22Rv1 (cell line): ENCODE measurements around the gene EMC6.
A peak's percentile ranks its signal among the peaks of the same experiment; 100 is the strongest.

Source experiments
- H3K27ac ChIP-seq: fragments of 450-650 bp; 2 replicates; pipeline ENCODE4 v1.5.1; 2017
- CTCF ChIP-seq: fragments of 450-650 bp; IDR thresholded peaks from 2 replicates; pipeline ENCODE4 v1.5.1; 2017; ENCODE audit warnings: mild to moderate bottlenecking
- ZFX ChIP-seq: fragments of 450-650 bp; IDR thresholded peaks from 2 replicates; pipeline ENCODE4 v1.6.1; 2017; ENCODE audit warnings: antibody characterized with exemption, borderline replicate concordance

The EMC6 gene

GRCh38 chr17:3641717-3642486, 26.7 kb upstream of the EMC6 start:
- H3K27ac ChIP-seq, result no peak overlapping the region
- TF ChIP-seq ZFX, result no peak
- TF ChIP-seq CTCF, result no peak

GRCh38 chr17:3643889-3644349, 24.7 kb upstream of the EMC6 start:
- H3K27ac ChIP-seq, result no peak overlapping the region
- TF ChIP-seq CTCF (no peak), ZFX (no peak)

- TF ChIP-seq CTCF (no peak), ZFX (no peak)
- no peak overlapping the region for H3K27ac ChIP-seq
Observed at GRCh38 chr17:3645310-3645709, 23.3 kb upstream of the EMC6 start.

GRCh38 chr17:3647251-3647650, 21.4 kb upstream of the EMC6 start:
- no peak for TF ChIP-seq CTCF
- no peak for TF ChIP-seq ZFX
- no peak overlapping the region for H3K27ac ChIP-seq

GRCh38 chr17:3647769-3648555, 20.6 kb upstream of the EMC6 start:
- TF ChIP-seq ZFX, result no peak
- peak; percentile 71 for TF ChIP-seq CTCF
- H3K27ac ChIP-seq, result no peak overlapping the region

GRCh38 chr17:3655766-3656165, 12.8 kb upstream of the EMC6 start:
- no peak for TF ChIP-seq CTCF
- TF ChIP-seq ZFX, result no peak
- no peak overlapping the region for H3K27ac ChIP-seq

- no peak for TF ChIP-seq CTCF
- TF ChIP-seq ZFX, result no peak
- no peak overlapping the region for H3K27ac ChIP-seq
Observed at GRCh38 chr17:3656353-3656752, 12.3 kb upstream of the EMC6 start.
